Measurements from ENCODE around the gene MTMR10.

DNA sequence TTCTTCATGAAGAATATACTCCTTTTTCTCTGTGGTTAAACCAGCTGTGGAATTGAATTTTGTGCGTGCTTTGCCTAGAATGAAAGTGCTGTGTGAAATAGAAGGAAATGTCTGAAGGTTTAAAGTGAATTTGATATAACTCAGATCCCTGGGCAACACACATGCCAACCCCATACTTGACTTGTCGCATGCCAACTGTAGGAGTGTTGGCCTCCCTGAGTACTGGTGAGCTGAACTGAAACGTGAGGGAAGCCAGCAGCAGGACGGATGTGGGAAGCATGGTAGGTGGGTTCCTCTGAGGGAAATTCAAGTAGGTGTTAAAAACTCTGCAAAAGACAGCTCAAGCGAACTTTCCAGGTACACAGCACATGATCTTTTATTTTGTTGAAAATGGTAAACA lies 73.1 kb downstream of the MTMR10 start:
- TF ChIP-seq, protein P1, sequence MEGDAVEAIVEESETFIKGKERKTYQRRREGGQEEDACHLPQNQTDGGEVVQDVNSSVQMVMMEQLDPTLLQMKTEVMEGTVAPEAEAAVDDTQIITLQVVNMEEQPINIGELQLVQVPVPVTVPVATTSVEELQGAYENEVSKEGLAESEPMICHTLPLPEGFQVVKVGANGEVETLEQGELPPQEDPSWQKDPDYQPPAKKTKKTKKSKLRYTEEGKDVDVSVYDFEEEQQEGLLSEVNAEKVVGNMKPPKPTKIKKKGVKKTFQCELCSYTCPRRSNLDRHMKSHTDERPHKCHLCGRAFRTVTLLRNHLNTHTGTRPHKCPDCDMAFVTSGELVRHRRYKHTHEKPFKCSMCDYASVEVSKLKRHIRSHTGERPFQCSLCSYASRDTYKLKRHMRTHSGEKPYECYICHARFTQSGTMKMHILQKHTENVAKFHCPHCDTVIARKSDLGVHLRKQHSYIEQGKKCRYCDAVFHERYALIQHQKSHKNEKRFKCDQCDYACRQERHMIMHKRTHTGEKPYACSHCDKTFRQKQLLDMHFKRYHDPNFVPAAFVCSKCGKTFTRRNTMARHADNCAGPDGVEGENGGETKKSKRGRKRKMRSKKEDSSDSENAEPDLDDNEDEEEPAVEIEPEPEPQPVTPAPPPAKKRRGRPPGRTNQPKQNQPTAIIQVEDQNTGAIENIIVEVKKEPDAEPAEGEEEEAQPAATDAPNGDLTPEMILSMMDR (conservative IDR thresholded peaks at IDR 0.05; ENCODE audit: low read depth, low read length) = no peak
- TF ChIP-seq EZH2 (IDR thresholded peaks at IDR 0.05; ENCODE audit: low read length, unreplicated experiment) (no peak), EZH2phosphoT487 (IDR thresholded peaks at IDR 0.05; ENCODE audit: borderline replicate concordance, low read length) (no peak)

Data from PC-3 (cell line).